Epithelial cell of proximal tubule (primary cell): ENCODE measurements around the gene FGF1. TPM values are rescaled to one million over a fixed set of nuclear protein-coding genes. Genes with fewer than 3 reads are reported as not detected.

Experiments used
- DNase-seq: peaks from one replicate; pipeline ENCODE4 v3.0.0-alpha.2; 2011; ENCODE audit warnings: low read depth
- H3K4me3 ChIP-seq: 2 replicates; pipeline ENCODE4 v1.5.1; 2011; ENCODE audit warnings: low read depth, mild to moderate bottlenecking, low read length
- total RNA-seq: library from RNA; depleted of rRNA; stranded (reverse); fragments of >200 nt; gene quantifications from 2 replicates; pipeline ENCODE4 v1.2.3, GENCODE V29; 2015
- TF ChIP-seq, protein P1 (sequence below): conservative IDR thresholded peaks from 2 replicates; pipeline ENCODE4 v1.5.1; 2012; ENCODE audit warnings: low read depth, mild to moderate bottlenecking, low read length

FGF1 gene
- total RNA-seq, 1 donor from 2014 or later: 1.2 TPM

DNA sequence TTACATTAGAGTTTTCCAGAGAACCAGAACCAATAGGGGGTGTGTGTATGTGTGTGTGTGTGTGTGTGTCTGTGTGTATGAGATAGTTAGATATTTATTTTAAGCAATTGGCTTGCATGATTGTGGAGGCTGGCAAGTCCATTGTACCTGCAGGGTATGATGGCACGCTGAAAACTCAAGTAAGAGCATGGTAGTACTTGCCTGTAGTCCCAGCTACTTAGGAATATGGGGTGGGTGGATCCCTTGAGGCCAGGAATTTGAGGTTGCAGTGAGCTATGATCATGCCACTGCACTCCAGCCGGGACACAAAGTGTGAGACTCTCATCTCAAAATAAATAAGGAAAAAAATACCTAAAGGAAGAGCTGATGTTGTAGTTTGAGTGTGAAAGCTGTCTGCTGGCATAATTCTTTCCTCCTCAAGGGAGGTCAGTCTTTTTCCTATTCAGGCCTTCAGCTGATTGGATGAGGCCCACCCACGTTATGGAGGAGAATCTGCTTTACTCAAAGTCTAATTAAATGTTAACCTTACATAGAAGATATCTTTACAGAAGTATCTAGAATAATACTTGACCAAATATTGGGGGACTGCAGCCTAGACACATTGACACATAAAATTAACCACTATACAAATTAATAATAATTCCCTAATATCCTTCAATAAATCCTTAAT is 107.6 kb downstream of the FGF1 start:
- no peak overlapping the region for H3K4me3 ChIP-seq
- DNase-seq: no peak
- TF ChIP-seq, protein P1, sequence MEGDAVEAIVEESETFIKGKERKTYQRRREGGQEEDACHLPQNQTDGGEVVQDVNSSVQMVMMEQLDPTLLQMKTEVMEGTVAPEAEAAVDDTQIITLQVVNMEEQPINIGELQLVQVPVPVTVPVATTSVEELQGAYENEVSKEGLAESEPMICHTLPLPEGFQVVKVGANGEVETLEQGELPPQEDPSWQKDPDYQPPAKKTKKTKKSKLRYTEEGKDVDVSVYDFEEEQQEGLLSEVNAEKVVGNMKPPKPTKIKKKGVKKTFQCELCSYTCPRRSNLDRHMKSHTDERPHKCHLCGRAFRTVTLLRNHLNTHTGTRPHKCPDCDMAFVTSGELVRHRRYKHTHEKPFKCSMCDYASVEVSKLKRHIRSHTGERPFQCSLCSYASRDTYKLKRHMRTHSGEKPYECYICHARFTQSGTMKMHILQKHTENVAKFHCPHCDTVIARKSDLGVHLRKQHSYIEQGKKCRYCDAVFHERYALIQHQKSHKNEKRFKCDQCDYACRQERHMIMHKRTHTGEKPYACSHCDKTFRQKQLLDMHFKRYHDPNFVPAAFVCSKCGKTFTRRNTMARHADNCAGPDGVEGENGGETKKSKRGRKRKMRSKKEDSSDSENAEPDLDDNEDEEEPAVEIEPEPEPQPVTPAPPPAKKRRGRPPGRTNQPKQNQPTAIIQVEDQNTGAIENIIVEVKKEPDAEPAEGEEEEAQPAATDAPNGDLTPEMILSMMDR: no peak

GRCh38 chr5:142576804-142577203 is 109.1 kb downstream of the FGF1 start:
- TF ChIP-seq, protein P1: no peak
- DNase-seq: no peak

DNA sequence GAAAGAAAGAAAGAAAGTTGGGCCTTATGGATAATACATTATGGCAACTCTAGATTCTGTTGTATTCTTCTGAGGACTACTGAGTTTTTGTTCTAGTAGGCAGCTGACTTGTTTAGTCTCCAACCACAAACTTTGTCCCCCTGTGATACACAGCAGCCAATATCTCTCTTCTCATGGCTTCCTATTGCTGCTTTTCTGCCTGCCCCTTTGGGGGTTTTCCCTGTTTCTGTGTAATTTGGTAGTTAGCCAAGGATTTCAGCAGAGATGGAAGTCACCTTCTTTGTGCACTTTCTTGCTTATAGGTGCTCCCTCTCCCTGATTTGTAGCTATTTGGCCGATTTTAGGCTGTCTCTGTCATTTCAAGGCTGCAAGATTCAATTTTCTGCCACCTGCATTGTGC is 109.6 kb downstream of the FGF1 start:
- TF ChIP-seq, protein P1: no peak
- DNase-seq: no peak

More at GRCh38 chr5:142576804-142577203, 109.1 kb downstream of the FGF1 start:
- no peak overlapping the region for H3K4me3 ChIP-seq

DNA sequence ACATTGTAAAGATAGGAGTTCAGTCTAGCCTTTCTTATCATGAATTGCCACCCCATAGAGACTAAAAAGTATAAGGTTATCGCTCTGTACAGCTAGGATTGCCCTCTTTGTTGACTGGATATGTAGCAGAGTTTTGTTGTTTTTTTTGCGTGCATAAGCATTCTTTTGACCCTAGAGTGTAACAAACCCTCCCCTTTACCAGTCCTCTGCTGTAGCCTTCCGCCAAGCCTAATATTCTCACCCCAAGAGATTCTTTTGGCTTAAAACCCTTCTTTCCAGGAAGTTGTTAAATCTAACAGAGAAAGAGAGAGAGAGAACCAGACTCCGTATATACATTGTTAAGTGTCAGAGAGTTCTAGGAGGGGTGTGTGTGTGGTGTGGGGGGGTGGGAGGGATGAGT is 113.9 kb downstream of the FGF1 start:
- TF ChIP-seq, protein P1: no peak
- no peak overlapping the region for H3K4me3 ChIP-seq
- DNase-seq: no peak

More for the DNA sequence above, 109.6 kb downstream of the FGF1 start:
- H3K4me3 ChIP-seq: no peak overlapping the region

DNA sequence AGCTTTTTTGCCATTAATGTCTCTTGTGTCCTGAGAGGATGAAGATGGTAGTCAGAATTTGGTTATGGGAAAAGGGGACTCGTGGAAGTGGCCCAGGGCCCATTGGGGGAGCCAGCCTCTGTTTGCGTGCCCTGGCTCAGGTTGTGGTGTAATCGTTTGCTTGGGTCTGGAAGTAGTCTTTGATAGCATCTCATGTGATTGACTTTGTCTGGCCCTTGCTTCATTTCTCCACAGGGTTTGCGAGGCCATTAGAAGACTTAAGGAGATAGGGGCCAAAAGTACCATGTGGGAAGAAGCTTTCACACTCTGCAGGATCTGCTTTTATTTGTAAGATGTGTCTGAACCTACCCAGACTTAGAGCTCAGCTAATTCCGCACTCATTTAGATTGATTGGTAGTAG is 114.5 kb downstream of the FGF1 start:
- H3K4me3 ChIP-seq: no peak overlapping the region
- DNase-seq: no peak
- TF ChIP-seq, protein P1: no peak

DNA sequence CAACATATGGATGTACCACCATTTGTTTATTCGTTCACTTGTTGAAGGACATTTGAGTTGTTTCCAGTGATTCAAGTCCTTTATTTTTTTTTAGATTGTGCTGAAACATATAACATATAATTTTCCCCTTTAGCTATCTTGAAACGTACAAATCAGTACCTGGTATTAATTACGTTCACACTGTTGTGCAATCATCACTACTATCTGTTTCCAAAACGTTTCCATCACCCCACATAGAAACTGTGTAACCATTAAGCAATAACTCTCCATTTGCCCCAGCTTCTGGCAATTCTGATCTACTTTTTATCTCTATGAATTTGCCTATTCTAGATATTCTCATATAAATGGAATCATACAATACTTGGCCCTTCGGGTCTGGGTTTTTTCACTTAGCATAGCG is 116.0 kb downstream of the FGF1 start:
- no peak overlapping the region for H3K4me3 ChIP-seq
- DNase-seq: no peak
- TF ChIP-seq, protein P1: no peak

- TF ChIP-seq, protein P1: no peak
- H3K4me3 ChIP-seq: no peak overlapping the region
- DNase-seq: no peak
Observed at GRCh38 chr5:142568996-142569335, 116.9 kb downstream of the FGF1 start.
